Panc1 (cell line): ENCODE measurements around the gene HDAC7. TPM values are rescaled to one million over a fixed set of nuclear protein-coding genes. Genes with fewer than 3 reads are reported as not detected.
A peak's percentile ranks its signal among the peaks of the same experiment; 100 is the strongest.

Experiments
- ATAC-seq: fragments of 200-7000 bp; cut with Tn5 transposase; 2 replicates; pipeline ENCODE4 v1.9.1; 2020; ENCODE audit warnings: mild to moderate bottlenecking, moderate library complexity
- BruUV-seq: library from RNA; stranded (reverse); fragments of 400-500 nt; replicated peaks from 2 replicates; lab custom pipeline; 2021; lab: Mats Ljungman, UMichigan
- CTCF ChIA-PET: fragments of 300-600 bp; sonication (Branson Sonifier 250); formaldehyde crosslinking; loops from one replicate; lab custom pipeline; 2022; ENCODE audit warnings: antibody characterized with exemption; lab: Charles Lee
- POLR2A ChIA-PET: fragments of 300-600 bp; sonication (Branson Sonifier 250); formaldehyde crosslinking; loops from one replicate; lab custom pipeline; 2022; ENCODE audit warnings: antibody characterized with exemption; lab: Charles Lee
- DNase-seq: peaks from one replicate; pipeline ENCODE4 v3.0.0-alpha.2; 2010; ENCODE audit warnings: low read depth, low spot score
- H3K27ac ChIP-seq: 2 replicates; pipeline ENCODE4 v1.5.1; 2011; ENCODE audit warnings: mild to moderate bottlenecking, low read length, inconsistent platforms
- H3K27me3 ChIP-seq: fragments of 200-500 bp; sonication (Bioruptor generic); 2 replicates; pipeline ENCODE4 v1.6.0; 2014; ENCODE audit warnings: low read length, inconsistent platforms; ENCODE audit not compliant: control insufficient read depth, insufficient read depth
- H3K36me3 ChIP-seq: fragments of 200-500 bp; sonication (Bioruptor generic); 2 replicates; pipeline ENCODE4 v1.5.1; 2014; ENCODE audit warnings: inconsistent platforms, mild to moderate bottlenecking, low read length, moderate library complexity; ENCODE audit not compliant: control insufficient read depth, insufficient read depth
- H3K4me1 ChIP-seq: 2 replicates; pipeline ENCODE4 v1.5.1; 2011; ENCODE audit warnings: inconsistent platforms, mild to moderate bottlenecking, low read length, moderate library complexity; ENCODE audit not compliant: control insufficient read depth, insufficient read depth
- H3K4me3 ChIP-seq, 2 experiments: 2 replicates each; pipeline ENCODE4 v1.5.1; 2011 to 2012; ENCODE audit warnings: low read depth in 2 of 2, low read length in 2 of 2, mild to moderate bottlenecking in 2 of 2, inconsistent platforms in 1 of 2, moderate library complexity in 1 of 2
- H3K9me3 ChIP-seq: fragments of 200-500 bp; sonication (Bioruptor generic); 2 replicates; pipeline ENCODE4 v1.5.1; 2014; ENCODE audit warnings: low read depth, mild to moderate bottlenecking, inconsistent platforms, low read length, moderate library complexity; ENCODE audit not compliant: control insufficient read depth, insufficient read depth
- CTCF ChIP-seq: fragments of 450-650 bp; IDR thresholded peaks from 2 replicates; pipeline ENCODE4 v1.5.1; 2017; ENCODE audit warnings: mild to moderate bottlenecking
- REST ChIP-seq, 2 experiments: IDR thresholded peaks; 2 replicates each; pipeline ENCODE4 v1.6.1; 2011 to 2012; ENCODE audit warnings: low read depth in 2 of 2, control low read depth in 1 of 2, low read length in 1 of 2, mild to moderate bottlenecking in 1 of 2, moderate library complexity in 1 of 2; ENCODE audit not compliant: insufficient read depth in 1 of 2
- TCF7L2 ChIP-seq: IDR thresholded peaks from 2 replicates; pipeline ENCODE4 v1.6.1; 2011; ENCODE audit warnings: mild to moderate bottlenecking, low read depth, low read length, inconsistent platforms
- in situ Hi-C: cut with HindIII; loops from 2 replicates; pipeline ENCODE4 v1.10.0; 2016; ENCODE audit warnings: low sequenced_read_pairs, low pct_unique_long_range_greater_than_20kb
- intact Hi-C: fragments of 100-400 bp; cut with micrococcal nuclease; formaldehyde crosslinking; loops from one replicate; pipeline ENCODE4 v1.10.0; 2022; ENCODE audit not compliant: unreplicated experiment
- total RNA-seq: library from RNA; stranded (reverse); gene quantifications from one replicate; pipeline ENCODE4 v1.2.1, GENCODE V29; 2021; ENCODE audit not compliant: unreplicated experiment

The HDAC7 gene
- total RNA-seq, 1 experiment from 2014 or later = 84.2 TPM

GRCh38 chr12:47838286-47838931, 18.7 kb upstream of the HDAC7 start:
- ATAC-seq (peak; percentile 68), DNase-seq (no peak)
- Histone ChIP-seq H3K9me3 (no peaks in the 10 kb centered on the region), H3K4me3 (no peak overlapping the region), H3K36me3 (no peaks in the 10 kb centered on the region), H3K4me1 (no peaks in the 10 kb centered on the region), H3K27me3 (peaks cover 3% of the 10 kb centered on the region; the same call in 1 of the 2 replicates), H3K27ac (no peak overlapping the region)
- TF ChIP-seq TCF7L2 = no peak
- peak; percentile 80 for TF ChIP-seq CTCF
- in situ Hi-C loops = no loop called here
- BruUV-seq = no TSS peak
- POLR2A ChIA-PET = interaction anchor here (0.9 kb wide), 1 partner anchor 21 kb away, joined by 4 read pairs; no protein-coding TSS in a partner anchor
- CTCF ChIA-PET = interaction anchor here (0.7 to 4.1 kb wide), 24 partner anchors 8 to 122 kb away, joined by 3 to 24 read pairs (median 4); partner anchors contain the start of genes ENDOU and RAPGEF3
- intact Hi-C loops = loop anchor here (5.0 to 10.0 kb wide), 3 partner anchors 56 to 186 kb away; no protein-coding TSS in a partner anchor

- peak; percentile 84 for ATAC-seq
- POLR2A ChIA-PET = no interaction called here
- H3K4me3 ChIP-seq = no peak overlapping the region
- intact Hi-C loops = loop anchor here (1.0 to 10.0 kb wide), 5 partner anchors 40 to 185 kb away; no protein-coding TSS in a partner anchor
- H3K36me3 ChIP-seq = no peaks in the 10 kb centered on the region
- TF ChIP-seq TCF7L2 = no peak
- peak; percentile 90 for TF ChIP-seq CTCF
- CTCF ChIA-PET = interaction anchor here (0.6 to 4.1 kb wide), 16 partner anchors 9 to 132 kb away, joined by 3 to 24 read pairs (median 6); partner anchors contain the start of genes ENDOU and RPAP3
- in situ Hi-C loops = no loop called here
- H3K9me3 ChIP-seq = no peaks in the 10 kb centered on the region
- peaks cover 3% of the 10 kb centered on the region; the same call in 1 of the 2 replicates for H3K27me3 ChIP-seq
- BruUV-seq = no TSS peak
- DNase-seq = peak; percentile 59
- no peaks in the 10 kb centered on the region for H3K4me1 ChIP-seq
- H3K27ac ChIP-seq = peak overlapping the region; percentile 52; the same call in 1 of the 2 replicates
Observed at GRCh38 chr12:47837190-47838171, 17.8 kb upstream of the HDAC7 start.

GRCh38 chr12:47835831-47836155, 16.1 kb upstream of the HDAC7 start:
- Histone ChIP-seq H3K27me3 (peaks cover 3% of the 10 kb centered on the region; the same call in 1 of the 2 replicates), H3K9me3 (no peaks in the 10 kb centered on the region), H3K27ac (no peak overlapping the region), H3K36me3 (no peaks in the 10 kb centered on the region), H3K4me1 (no peaks in the 10 kb centered on the region), H3K4me3 (no peak overlapping the region)
- intact Hi-C loops (loop anchor here (2.0 to 10.0 kb wide), 4 partner anchors 53 to 183 kb away; no protein-coding TSS in a partner anchor), in situ Hi-C loops (no loop called here)
- no peak for DNase-seq
- ChIA-PET CTCF (interaction anchor here (0.5 to 1.4 kb wide), 5 partner anchors 18 to 65 kb away, joined by 3 to 4 read pairs (median 3); no protein-coding TSS in a partner anchor), POLR2A (no interaction called here)
- ATAC-seq = no peak
- TF ChIP-seq REST (IDR thresholded peaks at IDR 0.05; ENCODE audit: insufficient read depth in 1 of 2, low read depth in 2 of 2, low read length in 1 of 2) (no peak), TCF7L2 (no peak)
- no TSS peak for BruUV-seq
